Panc1 (cell line): Measurements from ENCODE around the gene TBKBP1. TPM values are rescaled to one million over a fixed set of nuclear protein-coding genes. Genes with fewer than 3 reads are reported as not detected.

Source experiments
- ATAC-seq: fragments of 200-7000 bp; cut with Tn5 transposase; 2 replicates; pipeline ENCODE4 v1.9.1; 2020; ENCODE audit warnings: mild to moderate bottlenecking, moderate library complexity
- BruUV-seq: library from RNA; stranded (reverse); fragments of 400-500 nt; replicated peaks from 2 replicates; lab custom pipeline; 2021; lab: Mats Ljungman, UMichigan
- CTCF ChIA-PET: fragments of 300-600 bp; sonication (Branson Sonifier 250); formaldehyde crosslinking; loops from one replicate; lab custom pipeline; 2022; ENCODE audit warnings: antibody characterized with exemption; lab: Charles Lee
- POLR2A ChIA-PET: fragments of 300-600 bp; sonication (Branson Sonifier 250); formaldehyde crosslinking; loops from one replicate; lab custom pipeline; 2022; ENCODE audit warnings: antibody characterized with exemption; lab: Charles Lee
- DNase-seq: peaks from one replicate; pipeline ENCODE4 v3.0.0-alpha.2; 2010; ENCODE audit warnings: low read depth, low spot score
- H3K27ac ChIP-seq: 2 replicates; pipeline ENCODE4 v1.5.1; 2011; ENCODE audit warnings: mild to moderate bottlenecking, low read length, inconsistent platforms
- H3K27me3 ChIP-seq: fragments of 200-500 bp; sonication (Bioruptor generic); 2 replicates; pipeline ENCODE4 v1.6.0; 2014; ENCODE audit warnings: low read length, inconsistent platforms; ENCODE audit not compliant: control insufficient read depth, insufficient read depth
- H3K36me3 ChIP-seq: fragments of 200-500 bp; sonication (Bioruptor generic); 2 replicates; pipeline ENCODE4 v1.5.1; 2014; ENCODE audit warnings: inconsistent platforms, mild to moderate bottlenecking, low read length, moderate library complexity; ENCODE audit not compliant: control insufficient read depth, insufficient read depth
- H3K4me1 ChIP-seq: 2 replicates; pipeline ENCODE4 v1.5.1; 2011; ENCODE audit warnings: inconsistent platforms, mild to moderate bottlenecking, low read length, moderate library complexity; ENCODE audit not compliant: control insufficient read depth, insufficient read depth
- H3K4me3 ChIP-seq, 2 experiments: 2 replicates each; pipeline ENCODE4 v1.5.1; 2011 to 2012; ENCODE audit warnings: low read depth in 2 of 2, low read length in 2 of 2, mild to moderate bottlenecking in 2 of 2, inconsistent platforms in 1 of 2, moderate library complexity in 1 of 2
- H3K9me3 ChIP-seq: fragments of 200-500 bp; sonication (Bioruptor generic); 2 replicates; pipeline ENCODE4 v1.5.1; 2014; ENCODE audit warnings: low read depth, mild to moderate bottlenecking, inconsistent platforms, low read length, moderate library complexity; ENCODE audit not compliant: control insufficient read depth, insufficient read depth
- CTCF ChIP-seq: fragments of 450-650 bp; IDR thresholded peaks from 2 replicates; pipeline ENCODE4 v1.5.1; 2017; ENCODE audit warnings: mild to moderate bottlenecking
- POLR2AphosphoS5 ChIP-seq: IDR thresholded peaks from 2 replicates; pipeline ENCODE4 v1.6.1; 2012; ENCODE audit warnings: mild to moderate bottlenecking, low read depth, low read length, moderate library complexity
- REST ChIP-seq, 2 experiments: IDR thresholded peaks; 2 replicates each; pipeline ENCODE4 v1.6.1; 2011 to 2012; ENCODE audit warnings: low read depth in 2 of 2, control low read depth in 1 of 2, low read length in 1 of 2, mild to moderate bottlenecking in 1 of 2, moderate library complexity in 1 of 2; ENCODE audit not compliant: insufficient read depth in 1 of 2
- SIN3A ChIP-seq: IDR thresholded peaks from 2 replicates; pipeline ENCODE4 v1.6.1; 2012; ENCODE audit warnings: low read depth, mild to moderate bottlenecking, low read length, moderate library complexity, borderline replicate concordance; ENCODE audit not compliant: insufficient read depth
- TCF7L2 ChIP-seq: IDR thresholded peaks from 2 replicates; pipeline ENCODE4 v1.6.1; 2011; ENCODE audit warnings: mild to moderate bottlenecking, low read depth, low read length, inconsistent platforms
- in situ Hi-C: cut with HindIII; loops from 2 replicates; pipeline ENCODE4 v1.10.0; 2016; ENCODE audit warnings: low sequenced_read_pairs, low pct_unique_long_range_greater_than_20kb
- intact Hi-C: fragments of 100-400 bp; cut with micrococcal nuclease; formaldehyde crosslinking; loops from one replicate; pipeline ENCODE4 v1.10.0; 2022; ENCODE audit not compliant: unreplicated experiment
- total RNA-seq: library from RNA; stranded (reverse); gene quantifications from one replicate; pipeline ENCODE4 v1.2.1, GENCODE V29; 2021; ENCODE audit not compliant: unreplicated experiment

Gene TBKBP1
- total RNA-seq, 1 experiment from 2014 or later: 12.0 TPM

GRCh38 chr17:47699536-47699840 lies 5.5 kb downstream of the TBKBP1 start:
- BruUV-seq: no TSS peak
- no peak for DNase-seq
- Histone ChIP-seq H3K27ac (no peak overlapping the region), H3K9me3 (no peaks in the 10 kb centered on the region), H3K27me3 (no peaks in the 10 kb centered on the region), H3K4me1 (peaks cover 6% of the 10 kb centered on the region; the same call in 1 of the 2 replicates), H3K4me3 (no peak overlapping the region), H3K36me3 (no peaks in the 10 kb centered on the region)
- ChIA-PET CTCF (interaction anchor here (0.7 to 2.2 kb wide), 6 partner anchors 28 to 1354 kb away, joined by 3 to 17 read pairs (median 8); no protein-coding TSS in a partner anchor), POLR2A (interaction anchor here (0.7 kb wide), 1 partner anchor 120 kb away, joined by 4 read pairs; no protein-coding TSS in a partner anchor)
- ATAC-seq: no peak
- intact Hi-C loops (loop anchor here (5.0 kb wide), 1 partner anchor 103 kb away; no protein-coding TSS in a partner anchor), in situ Hi-C loops (no loop called here)
- TF ChIP-seq SIN3A (no peak), TCF7L2 (no peak), REST (IDR thresholded peaks at IDR 0.05; ENCODE audit: insufficient read depth in 1 of 2, low read depth in 2 of 2, low read length in 1 of 2) (no peak), POLR2AphosphoS5 (no peak), CTCF (no peak)

- no peak overlapping the region for H3K27ac ChIP-seq
- TF ChIP-seq CTCF: no peak
- intact Hi-C loops (no loop called here), in situ Hi-C loops (no loop called here)
- no peaks in the 10 kb centered on the region for H3K4me1 ChIP-seq
- BruUV-seq: TSS peak; percentile 47
- H3K9me3 ChIP-seq: no peaks in the 10 kb centered on the region
- no peaks in the 10 kb centered on the region for H3K36me3 ChIP-seq
- POLR2A ChIA-PET: no interaction called here
- ATAC-seq (no peak), DNase-seq (no peak)
- no peak overlapping the region for H3K4me3 ChIP-seq
- H3K27me3 ChIP-seq: no peaks in the 10 kb centered on the region
- CTCF ChIA-PET: interaction anchor here (0.6 to 2.2 kb wide), 6 partner anchors 14 to 101 kb away, joined by 3 to 17 read pairs (median 4); no protein-coding TSS in a partner anchor
Measured at GRCh38 chr17:47700471-47701449, 6.8 kb downstream of the TBKBP1 start.
